ENCODE results near the gene CDS2.

Gene CDS2

DNA sequence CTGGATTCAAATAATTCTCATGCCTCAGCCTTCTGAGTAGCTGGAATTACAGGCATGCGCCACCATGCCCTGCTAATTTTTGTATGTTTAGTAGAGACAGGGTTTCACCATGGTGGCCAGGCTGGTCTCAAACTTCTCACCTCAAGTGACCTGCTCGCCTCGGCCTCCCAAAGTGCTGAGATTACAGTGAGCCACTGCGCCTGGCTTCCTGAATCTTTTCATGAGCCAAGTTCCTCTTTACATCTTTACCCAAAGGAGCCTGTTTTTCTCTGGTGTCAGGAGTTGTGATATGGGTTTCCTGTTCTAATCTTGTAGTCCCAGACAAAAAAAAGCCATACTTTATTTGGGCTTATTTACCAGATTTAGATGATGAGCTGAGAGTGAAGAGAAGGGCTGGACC is 41.4 kb upstream of the CDS2 start:
- TF ChIP-seq TAF1 (IDR thresholded peaks at IDR 0.05; ENCODE audit: borderline replicate concordance, insufficient read depth, low read length) (no peak), FOXP2 (optimal IDR thresholded peaks at IDR 0.05; ENCODE audit: borderline replicate concordance, extremely low read depth, extremely low read length, insufficient read depth) (no peak), SIN3A (IDR thresholded peaks at IDR 0.05; ENCODE audit: borderline replicate concordance, insufficient read depth, low read length) (no peak), POLR2AphosphoS5 (IDR thresholded peaks at IDR 0.05; ENCODE audit: low read depth, low read length) (no peak)
- TF ChIP-seq, protein P1, sequence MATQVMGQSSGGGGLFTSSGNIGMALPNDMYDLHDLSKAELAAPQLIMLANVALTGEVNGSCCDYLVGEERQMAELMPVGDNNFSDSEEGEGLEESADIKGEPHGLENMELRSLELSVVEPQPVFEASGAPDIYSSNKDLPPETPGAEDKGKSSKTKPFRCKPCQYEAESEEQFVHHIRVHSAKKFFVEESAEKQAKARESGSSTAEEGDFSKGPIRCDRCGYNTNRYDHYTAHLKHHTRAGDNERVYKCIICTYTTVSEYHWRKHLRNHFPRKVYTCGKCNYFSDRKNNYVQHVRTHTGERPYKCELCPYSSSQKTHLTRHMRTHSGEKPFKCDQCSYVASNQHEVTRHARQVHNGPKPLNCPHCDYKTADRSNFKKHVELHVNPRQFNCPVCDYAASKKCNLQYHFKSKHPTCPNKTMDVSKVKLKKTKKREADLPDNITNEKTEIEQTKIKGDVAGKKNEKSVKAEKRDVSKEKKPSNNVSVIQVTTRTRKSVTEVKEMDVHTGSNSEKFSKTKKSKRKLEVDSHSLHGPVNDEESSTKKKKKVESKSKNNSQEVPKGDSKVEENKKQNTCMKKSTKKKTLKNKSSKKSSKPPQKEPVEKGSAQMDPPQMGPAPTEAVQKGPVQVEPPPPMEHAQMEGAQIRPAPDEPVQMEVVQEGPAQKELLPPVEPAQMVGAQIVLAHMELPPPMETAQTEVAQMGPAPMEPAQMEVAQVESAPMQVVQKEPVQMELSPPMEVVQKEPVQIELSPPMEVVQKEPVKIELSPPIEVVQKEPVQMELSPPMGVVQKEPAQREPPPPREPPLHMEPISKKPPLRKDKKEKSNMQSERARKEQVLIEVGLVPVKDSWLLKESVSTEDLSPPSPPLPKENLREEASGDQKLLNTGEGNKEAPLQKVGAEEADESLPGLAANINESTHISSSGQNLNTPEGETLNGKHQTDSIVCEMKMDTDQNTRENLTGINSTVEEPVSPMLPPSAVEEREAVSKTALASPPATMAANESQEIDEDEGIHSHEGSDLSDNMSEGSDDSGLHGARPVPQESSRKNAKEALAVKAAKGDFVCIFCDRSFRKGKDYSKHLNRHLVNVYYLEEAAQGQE (IDR thresholded peaks at IDR 0.05; ENCODE audit: insufficient read depth in 1 of 2, low read depth in 2 of 2, low read length in 2 of 2) = no peak

DNA sequence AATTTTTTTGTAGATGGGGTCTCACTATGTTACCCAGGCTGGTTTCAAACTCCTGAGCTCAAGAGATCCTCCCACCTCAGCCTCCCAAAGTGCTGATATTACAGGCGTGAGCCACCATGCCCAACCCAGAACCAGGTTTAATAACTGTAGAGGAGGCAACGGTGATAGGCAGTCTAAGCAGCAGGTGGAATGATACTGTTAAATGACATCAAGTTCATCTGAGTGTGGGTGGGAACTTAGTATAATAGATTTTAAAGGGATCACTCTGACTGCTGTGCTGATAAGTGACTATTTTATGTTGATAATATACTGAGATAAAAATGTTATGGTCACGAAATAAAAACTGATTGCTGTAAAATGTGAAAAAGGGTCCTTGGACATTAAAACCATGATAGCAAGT is 38.1 kb upstream of the CDS2 start:
- TF ChIP-seq, protein P1 (IDR thresholded peaks at IDR 0.05; ENCODE audit: insufficient read depth in 1 of 2, low read depth in 2 of 2, low read length in 2 of 2) = no peak
- TF ChIP-seq FOXP2 (optimal IDR thresholded peaks at IDR 0.05; ENCODE audit: borderline replicate concordance, extremely low read depth, extremely low read length, insufficient read depth) (no peak), SIN3A (IDR thresholded peaks at IDR 0.05; ENCODE audit: borderline replicate concordance, insufficient read depth, low read length) (no peak), TAF1 (IDR thresholded peaks at IDR 0.05; ENCODE audit: borderline replicate concordance, insufficient read depth, low read length) (no peak), POLR2AphosphoS5 (IDR thresholded peaks at IDR 0.05; ENCODE audit: low read depth, low read length) (no peak)

DNA sequence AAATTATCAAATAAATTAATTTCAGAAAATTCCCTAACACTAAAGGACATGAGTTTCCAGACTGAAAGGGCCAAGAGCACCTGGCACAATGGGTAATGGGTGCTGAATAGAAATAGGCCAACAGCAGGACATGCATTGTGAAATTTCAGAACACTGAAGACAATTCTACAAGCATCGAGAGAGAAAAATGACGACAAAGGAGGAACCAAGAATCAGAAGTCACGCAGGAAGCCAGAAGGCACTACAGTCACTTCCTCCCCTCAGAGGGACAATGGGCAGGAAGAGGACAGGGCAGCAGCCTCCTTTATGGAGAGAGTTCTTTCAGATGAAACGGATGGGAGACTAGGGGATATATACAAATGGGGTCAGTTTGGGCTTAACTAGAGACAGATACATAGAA is 36.6 kb upstream of the CDS2 start:
- TF ChIP-seq FOXP2 (optimal IDR thresholded peaks at IDR 0.05; ENCODE audit: borderline replicate concordance, extremely low read depth, extremely low read length, insufficient read depth) (no peak), TAF1 (IDR thresholded peaks at IDR 0.05; ENCODE audit: borderline replicate concordance, insufficient read depth, low read length) (no peak), POLR2AphosphoS5 (IDR thresholded peaks at IDR 0.05; ENCODE audit: low read depth, low read length) (no peak; the same call in 1 of the 2 replicates), SIN3A (IDR thresholded peaks at IDR 0.05; ENCODE audit: borderline replicate concordance, insufficient read depth, low read length) (no peak)
- TF ChIP-seq, protein P1 (IDR thresholded peaks at IDR 0.05; ENCODE audit: insufficient read depth in 1 of 2, low read depth in 2 of 2, low read length in 2 of 2) = no peak

DNA sequence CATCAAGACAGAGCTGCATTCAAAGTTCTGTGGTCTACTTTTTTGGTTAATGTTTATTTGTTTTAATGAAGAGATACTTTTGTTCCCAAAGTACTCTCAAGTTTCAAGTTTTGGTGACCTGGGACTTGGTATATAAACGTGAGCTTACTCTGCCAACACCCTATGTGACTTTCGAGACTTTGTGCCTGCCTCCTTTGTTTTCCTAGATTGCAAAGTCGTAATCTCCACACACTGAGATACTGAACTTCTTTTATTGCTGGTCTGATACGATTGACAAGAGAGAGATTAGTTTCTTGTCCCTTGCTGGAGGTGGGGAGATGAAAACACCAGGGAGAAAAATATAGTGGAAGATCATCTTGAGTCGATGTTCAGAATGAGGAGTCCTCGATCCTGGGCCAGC is 34.9 kb upstream of the CDS2 start:
- TF ChIP-seq, protein P1 (IDR thresholded peaks at IDR 0.05; ENCODE audit: insufficient read depth in 1 of 2, low read depth in 2 of 2, low read length in 2 of 2) = no peak
- TF ChIP-seq TAF1 (IDR thresholded peaks at IDR 0.05; ENCODE audit: borderline replicate concordance, insufficient read depth, low read length) = no peak
- no peak for TF ChIP-seq SIN3A (IDR thresholded peaks at IDR 0.05; ENCODE audit: borderline replicate concordance, insufficient read depth, low read length)
- no peak for TF ChIP-seq POLR2AphosphoS5 (IDR thresholded peaks at IDR 0.05; ENCODE audit: low read depth, low read length)
- no peak for TF ChIP-seq FOXP2 (optimal IDR thresholded peaks at IDR 0.05; ENCODE audit: borderline replicate concordance, extremely low read depth, extremely low read length, insufficient read depth)

Measured in PFSK-1 (cell line).